H1 (cell line): ENCODE results near the gene LIN28A. TPM values are rescaled to one million over a fixed set of nuclear protein-coding genes. Genes with fewer than 3 reads are reported as not detected.
A peak's percentile ranks its signal among the peaks of the same experiment; 100 is the strongest.

Experiments used
- CTCF ChIA-PET: fragments of 300-600 bp; sonication (Branson Sonifier 250); formaldehyde crosslinking; loops from one replicate; lab custom pipeline; 2021; ENCODE audit not compliant: partially characterized antibody; lab: Charles Lee
- POLR2A ChIA-PET: fragments of 300-600 bp; sonication (Branson Sonifier 250); formaldehyde crosslinking; loops from one replicate; lab custom pipeline; 2021; ENCODE audit warnings: inconsistent platforms; ENCODE audit not compliant: partially characterized antibody; lab: Charles Lee
- DNase-seq, 2 experiments: peaks; one replicate each; pipeline versions ENCODE4 v3.0.0 to v3.0.0-alpha.2; 2010 to 2022; ENCODE audit warnings: low spot score in 2 of 2, low read depth in 1 of 2, mixed read lengths in 1 of 2
- FAIRE-seq: peaks from 2 replicates; lab custom pipeline; 2011; peaks lifted over from hg19 to GRCh38; lab: Jason Lieb, UNC
- H2AFZ ChIP-seq: 2 replicates; pipeline ENCODE4 v1.8.1; 2012; ENCODE audit warnings: low read length, inconsistent platforms
- H2AK5ac ChIP-seq: 2 replicates; pipeline ENCODE4 v1.6.1; 2013; ENCODE audit warnings: low read depth, low read length
- H2BK120ac ChIP-seq: replicated peaks from 2 replicates; pipeline ENCODE3; 2013; ENCODE audit warnings: low read depth, low read length, inconsistent platforms
- H2BK12ac ChIP-seq: 2 replicates; pipeline ENCODE4 v1.6.1; 2013; ENCODE audit warnings: low read depth, low read length
- H2BK15ac ChIP-seq: 2 replicates; pipeline ENCODE4 v1.6.1; 2013; ENCODE audit warnings: low read length
- H2BK20ac ChIP-seq: 2 replicates; pipeline ENCODE4 v1.6.1; 2013; ENCODE audit warnings: low read length
- H2BK5ac ChIP-seq: 2 replicates; pipeline ENCODE4 v1.6.1; 2013; ENCODE audit warnings: low read depth, low read length
- H3K14ac ChIP-seq: 2 replicates; pipeline ENCODE4 v1.6.1; 2013; ENCODE audit warnings: inconsistent platforms; ENCODE audit not compliant: insufficient read length
- H3K18ac ChIP-seq: 2 replicates; pipeline ENCODE4 v1.6.1; 2013; ENCODE audit warnings: low read length; ENCODE audit errors: extremely low read depth
- H3K23ac ChIP-seq: 2 replicates; pipeline ENCODE4 v1.6.1; 2013; ENCODE audit warnings: inconsistent platforms; ENCODE audit not compliant: insufficient read length
- H3K23me2 ChIP-seq: 2 replicates; pipeline ENCODE4 v1.6.1; 2013; ENCODE audit warnings: low read depth, low read length
- H3K27ac ChIP-seq: 2 replicates; pipeline ENCODE4 v1.6.1; 2011; ENCODE audit warnings: low read depth, low read length, inconsistent platforms
- H3K27me3 ChIP-seq, 4 experiments: replicated peaks in 1 of 4; 1 replicate in 1 of 4; 2 replicates in 3 of 4; pipeline versions ENCODE4 v1.6.1 to v1.8.1; 2011 to 2013; ENCODE audit warnings: low read length in 3 of 4, mild to moderate bottlenecking in 3 of 4, inconsistent platforms in 2 of 4, mixed read lengths in 2 of 4, moderate library complexity in 1 of 4; ENCODE audit not compliant: control insufficient read depth in 3 of 4, insufficient read depth in 3 of 4; ENCODE audit errors: extremely low read depth in 1 of 4
- H3K36me3 ChIP-seq, 4 experiments: 2 replicates each; pipeline versions ENCODE4 v1.6.1 to v1.8.1; 2011 to 2013; ENCODE audit warnings: mild to moderate bottlenecking in 4 of 4, low read length in 3 of 4, moderate library complexity in 2 of 4, control low read depth in 1 of 4, inconsistent platforms in 1 of 4; ENCODE audit not compliant: insufficient read depth in 4 of 4, control insufficient read depth in 2 of 4
- H3K4ac ChIP-seq: replicated peaks from 2 replicates; pipeline ENCODE3; 2013; ENCODE audit warnings: low read length, low read depth, mixed read lengths, inconsistent platforms; ENCODE audit not compliant: insufficient read length
- H3K4me1 ChIP-seq, 4 experiments: replicated peaks in 1 of 4; 1 replicate in 1 of 4; 2 replicates in 3 of 4; pipeline versions ENCODE4 v1.6.1 to v1.8.1; 2011 to 2013; ENCODE audit warnings: low read length in 3 of 4, inconsistent platforms in 2 of 4, mixed read lengths in 1 of 4; ENCODE audit not compliant: insufficient read depth in 4 of 4, control insufficient read depth in 3 of 4
- H3K4me2 ChIP-seq, 2 experiments: 2 replicates each; pipeline versions ENCODE4 v1.6.1 to v1.8.1; 2011 to 2013; ENCODE audit warnings: low read depth in 2 of 2, low read length in 2 of 2, control low read depth in 1 of 2, inconsistent platforms in 1 of 2, mild to moderate bottlenecking in 1 of 2; ENCODE audit not compliant: insufficient read depth in 1 of 2
- H3K4me3 ChIP-seq, 4 experiments: fragments of 200-600, 300-600 bp in 1 of 4; sonication (generic), shearing (Covaris generic), sonication (Bioruptor Twin) in 1 of 4; 2 replicates each; pipeline versions ENCODE4 v1.5.1 to v1.8.1; 2011 to 2016; ENCODE audit warnings: low read length in 4 of 4, low read depth in 3 of 4, control low read depth in 2 of 4, inconsistent platforms in 2 of 4, mild to moderate bottlenecking in 2 of 4, mixed read lengths in 1 of 4, moderate library complexity in 1 of 4; ENCODE audit not compliant: insufficient read depth in 2 of 4; ENCODE audit errors: extremely low read depth in 1 of 4
- H3K56ac ChIP-seq: replicated peaks from 2 replicates; pipeline ENCODE3; 2013; ENCODE audit warnings: low read depth, mild to moderate bottlenecking, mixed read lengths, low read length, inconsistent platforms; ENCODE audit not compliant: insufficient read length
- H3K79me1 ChIP-seq: 2 replicates; pipeline ENCODE4 v1.6.1; 2013; ENCODE audit warnings: low read depth, low read length, control low read depth
- H3K79me2 ChIP-seq, 2 experiments: 2 replicates each; pipeline versions ENCODE4 v1.6.1 to v1.8.1; 2012 to 2013; ENCODE audit warnings: low read length in 2 of 2, mild to moderate bottlenecking in 2 of 2, inconsistent platforms in 1 of 2; ENCODE audit not compliant: insufficient read depth in 2 of 2, control insufficient read depth in 1 of 2
- H3K9ac ChIP-seq, 4 experiments: replicated peaks in 1 of 4; 1 replicate in 1 of 4; 2 replicates in 3 of 4; pipeline versions ENCODE4 v1.6.1 to v1.8.1; 2011 to 2013; ENCODE audit warnings: low read depth in 3 of 4, low read length in 3 of 4, control low read depth in 2 of 4, mild to moderate bottlenecking in 2 of 4, moderate library complexity in 2 of 4, inconsistent platforms in 1 of 4; ENCODE audit errors: extremely low read depth in 1 of 4
- H3K9me3 ChIP-seq, 2 experiments: 2 replicates each; pipeline versions ENCODE4 v1.6.1 to v1.8.1; 2012 to 2013; ENCODE audit warnings: mild to moderate bottlenecking in 2 of 2, moderate library complexity in 2 of 2, control low read depth in 1 of 2, inconsistent platforms in 1 of 2, low read depth in 1 of 2, low read length in 1 of 2, mixed read lengths in 1 of 2; ENCODE audit not compliant: insufficient read depth in 2 of 2
- H4K20me1 ChIP-seq, 2 experiments: replicated peaks in 1 of 2; 2 replicates each; pipeline versions ENCODE3 to v1.8.1; 2011 to 2013; ENCODE audit warnings: inconsistent platforms in 2 of 2, low read length in 2 of 2, mild to moderate bottlenecking in 1 of 2; ENCODE audit not compliant: insufficient read depth in 2 of 2, control insufficient read depth in 1 of 2
- H4K5ac ChIP-seq: 2 replicates; pipeline ENCODE4 v1.6.1; 2013; ENCODE audit warnings: low read length, low read depth, mixed read lengths, inconsistent platforms; ENCODE audit not compliant: insufficient read length
- H4K8ac ChIP-seq: 2 replicates; pipeline ENCODE4 v1.8.0; 2013; ENCODE audit warnings: mild to moderate bottlenecking, moderate library complexity, low read length, inconsistent platforms; ENCODE audit not compliant: insufficient read depth; ENCODE audit errors: extremely low read depth
- H4K91ac ChIP-seq: replicated peaks from 2 replicates; pipeline ENCODE3; 2013; ENCODE audit warnings: low read length, mixed read lengths, inconsistent platforms; ENCODE audit not compliant: insufficient read length
- BACH1 ChIP-seq: IDR thresholded peaks from 2 replicates; pipeline ENCODE4 v1.6.1; 2012; ENCODE audit warnings: low read length, improper control_type of control experiment
- CHD2 ChIP-seq: IDR thresholded peaks from 2 replicates; pipeline ENCODE4 v1.6.1; 2012; ENCODE audit warnings: low read length, improper control_type of control experiment
- EGR1 ChIP-seq: IDR thresholded peaks from 2 replicates; pipeline ENCODE4 v1.6.1; 2011; ENCODE audit warnings: low read depth, low read length, borderline replicate concordance
- JUN ChIP-seq: IDR thresholded peaks from 2 replicates; pipeline ENCODE4 v1.6.1; 2011; ENCODE audit warnings: low read depth, mild to moderate bottlenecking, improper control_type of control experiment, low read length
- PHF8 ChIP-seq: fragments of 200-600 bp; sonication (generic); conservative IDR thresholded peaks from 2 replicates; pipeline ENCODE4 v1.7.1; 2012; ENCODE audit warnings: low read depth, mild to moderate bottlenecking, inconsistent platforms, low read length, moderate library complexity
- RAD21 ChIP-seq, 2 experiments: IDR thresholded peaks in 1 of 2; conservative IDR thresholded peaks in 1 of 2; 2 replicates each; pipeline ENCODE4 v1.6.1; 2011; ENCODE audit warnings: low read depth in 2 of 2, low read length in 2 of 2, improper control_type of control experiment in 1 of 2, inconsistent platforms in 1 of 2, mild to moderate bottlenecking in 1 of 2, moderate library complexity in 1 of 2
- RBBP5 ChIP-seq: IDR thresholded peaks from 2 replicates; pipeline ENCODE4 v1.7.1; 2012; ENCODE audit warnings: low read depth, mild to moderate bottlenecking, inconsistent platforms, low read length, moderate library complexity, borderline replicate concordance
- SIN3A ChIP-seq, 2 experiments: IDR thresholded peaks in 1 of 2; conservative IDR thresholded peaks in 1 of 2; 2 replicates each; pipeline ENCODE4 v1.6.1; 2011 to 2012; ENCODE audit warnings: low read length in 2 of 2, improper control_type of control experiment in 1 of 2, low read depth in 1 of 2, mild to moderate bottlenecking in 1 of 2
- SP1 ChIP-seq: IDR thresholded peaks from 2 replicates; pipeline ENCODE4 v1.6.1; 2011; ENCODE audit warnings: low read depth, low read length
- TBP ChIP-seq: IDR thresholded peaks from 2 replicates; pipeline ENCODE4 v1.6.1; 2011; ENCODE audit warnings: low read depth, low read length, improper control_type of control experiment
- TEAD4 ChIP-seq: IDR thresholded peaks from 2 replicates; pipeline ENCODE4 v1.6.1; 2012; ENCODE audit warnings: low read depth, low read length, inconsistent platforms, mixed read lengths
- WGBS, 2 experiments: shearing (Covaris generic) in 1 of 2; methylation state at CpG; one replicate each; pipeline versions ENCODE4 v1.1.6 to v1.1.7; 2013 to 2015; ENCODE audit warnings: low lambda C conversion rate in 2 of 2, mixed read lengths in 2 of 2, inconsistent platforms in 1 of 2, low coverage in 1 of 2, missing lambda C conversion rate in 1 of 2; ENCODE audit not compliant: insufficient replicate concordance in 2 of 2, insufficient coverage in 1 of 2, insufficient read length in 1 of 2; ENCODE audit errors: extremely low coverage in 1 of 2, missing lambda C conversion rate in 1 of 2; 5-methylcytosine and 5-hydroxymethylcytosine counted together
- polyA plus RNA-seq, 7 experiments: library from polyadenylated mRNA; depleted of rRNA in 3 of 7; stranded (reverse) in 5 of 7; unstranded in 2 of 7; fragments of >200 nt in 5 of 7; fragments of 200-250 nt in 2 of 7; gene quantifications; 1 replicate in 5 of 7; 2 replicates in 1 of 7; 4 replicates in 1 of 7; pipeline versions ENCODE4 v1.2.1 to v1.2.3, GENCODE V29; 2011 to 2013; ENCODE audit warnings: missing spikeins in 2 of 7, mixed read lengths in 2 of 7
- total RNA-seq: library from RNA; stranded (reverse); fragmentation: NEBNext Ultra II Directional; extraction: Animal tissue kit (Norgen Biotek cat#: 25700); gene quantifications from 2 replicates; pipeline ENCODE4 v1.2.1, GENCODE V29; 2021

LIN28A gene
- total and polyA plus RNA-seq, 2 of the 8 experiments (the other 6 are each of a cell fraction or from before 2014, with no cell fraction given): 403 to 1,486 TPM

GRCh38 chr1:26409191-26409807 lies 1.3 kb upstream of the LIN28A start:
- CTCF ChIA-PET: interaction anchor here (0.7 to 3.2 kb wide), 7 partner anchors 11 to 162 kb away, joined by 3 to 22 read pairs (median 3); no protein-coding TSS in a partner anchor
- peak overlapping the region; percentile 91; the same call in 1 of the 2 replicates for H4K8ac ChIP-seq
- peak overlapping the region; percentile 98 for H3K18ac ChIP-seq
- peak overlapping the region; percentile 96 for H2BK20ac ChIP-seq
- H3K14ac ChIP-seq: no peak overlapping the region
- H3K4me3 ChIP-seq: peak overlapping the region; percentile 41 to 78 (median 60); a peak in 7 of 8 replicates
- POLR2A ChIA-PET: interaction anchor here (0.7 to 8.6 kb wide), 28 partner anchors 10 to 482 kb away, joined by 3 to 166 read pairs (median 6); partner anchors contain the start of genes CD52, DHDDS and HMGN2
- peak overlapping the region; percentile 93 for H2BK120ac ChIP-seq
- H2BK12ac ChIP-seq: peak overlapping the region; percentile 97
- no peak overlapping the region for H3K23ac ChIP-seq
- no peaks in the 10 kb centered on the region for H3K9me3 ChIP-seq
- H2AFZ ChIP-seq: no peak overlapping the region
- peak overlapping the region; percentile 90 for H3K27ac ChIP-seq
- H4K5ac ChIP-seq: peak overlapping the region; percentile 70
- peaks cover 10 to 36% of the 10 kb centered on the region in 2 experiments; a peak in 3 of 4 replicates for H3K79me2 ChIP-seq
- H3K23me2 ChIP-seq: peaks cover 26% of the 10 kb centered on the region
- peaks cover 0 to 2% of the 10 kb centered on the region in 2 experiments for H4K20me1 ChIP-seq
- peak overlapping the region; percentile 38 for H3K56ac ChIP-seq
- H3K4ac ChIP-seq: peak overlapping the region; percentile 91
- H3K4me2 ChIP-seq: peak overlapping the region; percentile 92 to 96
- H2AK5ac ChIP-seq: peak overlapping the region; percentile 68
- FAIRE-seq: peak; percentile 65
- H3K36me3 ChIP-seq: peaks cover 2 to 32% (median 10%) of the 10 kb centered on the region in 4 experiments; a peak in 6 of 8 replicates
- H3K9ac ChIP-seq: peak overlapping the region in 3 of 4 experiments; percentile 73 to 81 (median 76); a peak in 6 of 7 replicates
- 4% methylated on average over 16 of the region's 16 CpGs; no CpG with 5 or more reads in 1 of the 2 experiments for WGBS, 2 experiments
- peak overlapping the region; percentile 48 for H2BK15ac ChIP-seq
- peaks cover 0 to 20% (median 6%) of the 10 kb centered on the region in 4 experiments; a peak in 6 of 7 replicates for H3K4me1 ChIP-seq
- H4K91ac ChIP-seq: peak overlapping the region; percentile 88
- H3K27me3 ChIP-seq: no peaks in the 10 kb centered on the region
- H2BK5ac ChIP-seq: peak overlapping the region; percentile 99
- peak in 1 of 2 experiments; percentile 81 for DNase-seq
- H3K79me1 ChIP-seq: no peaks in the 10 kb centered on the region; the same call in 1 of the 2 replicates
- TF ChIP-seq CHD2 (peak; percentile 51), TEAD4 (peak; percentile 14; the same call in 1 of the 2 replicates), PHF8 (0 out of 2 replicates have a peak, but pooled peaks have one; percentile 27), RAD21 (IDR thresholded peaks at IDR 0.05 in 1 of 2, conservative IDR thresholded peaks at IDR 0.05 in 1 of 2; ENCODE audit: low read depth in 2 of 2, low read length in 2 of 2) (no peak), SP1 (peak; percentile 64), TBP (peak; percentile 73), EGR1 (0 out of 2 replicates have a peak, but pooled peaks have one; percentile 32), RBBP5 (0 out of 2 replicates have a peak, but pooled peaks have one; percentile 11), JUN (0 out of 2 replicates have a peak, but pooled peaks have one; percentile 59), BACH1 (no peak), SIN3A (conservative IDR thresholded peaks at IDR 0.05 in 1 of 2, IDR thresholded peaks at IDR 0.05 in 1 of 2; ENCODE audit: low read depth in 1 of 2, low read length in 2 of 2) (peak in 1 of 2 experiments; percentile 51; a peak in 1 of 4 replicates)
